PC-9 (cell line): Measurements from ENCODE around the gene AGAP1. TPM values are rescaled to one million over a fixed set of nuclear protein-coding genes. Genes with fewer than 3 reads are reported as not detected.

Experiments
- BruUV-seq: library from RNA; stranded (reverse); fragments of 400-500 nt; replicated peaks from 2 replicates; lab custom pipeline; 2021; lab: Mats Ljungman, UMichigan
- CTCF ChIA-PET: fragments of 300-600 bp; sonication (Branson Sonifier 250); formaldehyde crosslinking; loops from one replicate; lab custom pipeline; 2022; ENCODE audit warnings: antibody characterized with exemption; lab: Charles Lee
- POLR2A ChIA-PET: fragments of 300-600 bp; sonication (Branson Sonifier 250); formaldehyde crosslinking; loops from one replicate; lab custom pipeline; 2022; ENCODE audit warnings: antibody characterized with exemption; ENCODE audit not compliant: unreplicated experiment; lab: Charles Lee
- DNase-seq, 2 experiments: peaks; one replicate each; pipeline versions ENCODE4 v3.0.0 to v3.0.0-alpha.2; 2015 to 2022; ENCODE audit warnings: mixed read lengths in 1 of 2
- H2AFZ ChIP-seq: fragments of 200-600 bp; sonication (generic); 2 replicates; pipeline ENCODE4 v1.8.1; 2017; ENCODE audit warnings: antibody characterized with exemption
- H3F3A ChIP-seq: fragments of 200-600 bp; sonication (generic); 2 replicates; pipeline ENCODE4 v1.8.1; 2017; ENCODE audit warnings: antibody characterized with exemption, mild to moderate bottlenecking, low read depth; ENCODE audit not compliant: insufficient read depth
- H3K27ac ChIP-seq: fragments of 200-600 bp; sonication (generic); 2 replicates; pipeline ENCODE4 v1.6.1; 2016; ENCODE audit warnings: mixed run types
- H3K27me3 ChIP-seq: fragments of 200-600 bp; sonication (generic); 2 replicates; pipeline ENCODE4 v1.6.1; 2016; ENCODE audit warnings: low read depth, mixed run types; ENCODE audit not compliant: insufficient read depth
- H3K36me3 ChIP-seq: fragments of 200-600 bp; sonication (generic); 2 replicates; pipeline ENCODE4 v1.6.1; 2016; ENCODE audit warnings: low read depth, mixed run types
- H3K4me1 ChIP-seq: fragments of 200-600 bp; sonication (generic); replicated peaks from 2 replicates; pipeline ENCODE4 v1.6.1; 2016; ENCODE audit warnings: mixed run types; ENCODE audit not compliant: insufficient read depth
- H3K4me2 ChIP-seq: fragments of 200-600 bp; sonication (generic); 2 replicates; pipeline ENCODE4 v1.6.1; 2017; ENCODE audit warnings: mixed run types
- H3K4me3 ChIP-seq: fragments of 200-600 bp; sonication (generic); 2 replicates; pipeline ENCODE4 v1.6.1; 2016; ENCODE audit warnings: mixed run types
- H3K79me2 ChIP-seq: fragments of 200-600 bp; sonication (generic); 2 replicates; pipeline ENCODE4 v1.6.1; 2017; ENCODE audit warnings: low read depth, mixed run types
- H3K9me2 ChIP-seq: fragments of 200-600 bp; sonication (generic); 2 replicates; pipeline ENCODE4 v1.8.1; 2017; ENCODE audit warnings: mild to moderate bottlenecking; ENCODE audit not compliant: insufficient read depth
- H3K9me3 ChIP-seq: fragments of 200-600 bp; sonication (generic); 2 replicates; pipeline ENCODE4 v1.8.1; 2016; ENCODE audit warnings: low read depth; ENCODE audit not compliant: insufficient read depth
- H4K20me1 ChIP-seq: fragments of 200-600 bp; sonication (generic); 2 replicates; pipeline ENCODE4 v1.8.1; 2017; ENCODE audit not compliant: insufficient read depth
- CTCF ChIP-seq: fragments of 200-600 bp; sonication (generic); conservative IDR thresholded peaks from 2 replicates; pipeline ENCODE4 v1.6.1; 2017; ENCODE audit warnings: mixed run types, antibody characterized with exemption, mild to moderate bottlenecking, moderate library complexity
- EZH2 ChIP-seq: fragments of 200-600 bp; sonication (generic); IDR thresholded peaks from 2 replicates; pipeline ENCODE4 v1.8.0; 2017; ENCODE audit warnings: antibody characterized with exemption, low read depth
- intact Hi-C: fragments of 100-400 bp; cut with micrococcal nuclease; formaldehyde crosslinking; loops from one replicate; pipeline ENCODE4 v1.10.0; 2022; ENCODE audit not compliant: unreplicated experiment
- total RNA-seq: library from RNA; stranded (reverse); gene quantifications from 2 replicates; pipeline ENCODE4 v1.2.3, GENCODE V29; 2021

AGAP1 gene
- total RNA-seq, 1 experiment from 2014 or later, result 91.4 TPM

- Histone ChIP-seq H3K27me3 (no peaks in the 10 kb centered on the region), H3K9me2 (no peaks in the 10 kb centered on the region), H3F3A (no peaks in the 10 kb centered on the region), H3K4me1 (no peaks in the 10 kb centered on the region), H4K20me1 (peaks cover 9% of the 10 kb centered on the region; the same call in 1 of the 2 replicates), H3K79me2 (no peaks in the 10 kb centered on the region), H3K9me3 (no peaks in the 10 kb centered on the region), H3K4me3 (no peak overlapping the region), H3K27ac (no peak overlapping the region), H3K4me2 (no peak overlapping the region), H3K36me3 (no peaks in the 10 kb centered on the region), H2AFZ (no peak overlapping the region)
- intact Hi-C loops, result no loop called here
- CTCF ChIA-PET, result no interaction called here
- no peak for DNase-seq
- no peak for TF ChIP-seq CTCF
- TF ChIP-seq EZH2, result no peak
- no TSS peak for BruUV-seq
- POLR2A ChIA-PET, result no interaction called here
Observed at GRCh38 chr2:236022128-236022527, 528.3 kb downstream of the AGAP1 start.

- Histone ChIP-seq H3K4me2 (no peak overlapping the region), H3K27me3 (no peaks in the 10 kb centered on the region), H4K20me1 (peaks cover 5% of the 10 kb centered on the region; the same call in 1 of the 2 replicates), H3K9me3 (no peaks in the 10 kb centered on the region), H3F3A (no peaks in the 10 kb centered on the region), H3K79me2 (no peaks in the 10 kb centered on the region), H3K27ac (no peak overlapping the region), H2AFZ (no peak overlapping the region), H3K4me3 (no peak overlapping the region), H3K4me1 (no peaks in the 10 kb centered on the region), H3K36me3 (no peaks in the 10 kb centered on the region), H3K9me2 (no peaks in the 10 kb centered on the region)
- ChIA-PET CTCF (no interaction called here), POLR2A (no interaction called here)
- BruUV-seq, result no TSS peak
- DNase-seq, result no peak
- TF ChIP-seq CTCF, result no peak
- no peak for TF ChIP-seq EZH2
- intact Hi-C loops, result no loop called here
Observed at GRCh38 chr2:236025892-236026291, 532.0 kb downstream of the AGAP1 start.

DNA sequence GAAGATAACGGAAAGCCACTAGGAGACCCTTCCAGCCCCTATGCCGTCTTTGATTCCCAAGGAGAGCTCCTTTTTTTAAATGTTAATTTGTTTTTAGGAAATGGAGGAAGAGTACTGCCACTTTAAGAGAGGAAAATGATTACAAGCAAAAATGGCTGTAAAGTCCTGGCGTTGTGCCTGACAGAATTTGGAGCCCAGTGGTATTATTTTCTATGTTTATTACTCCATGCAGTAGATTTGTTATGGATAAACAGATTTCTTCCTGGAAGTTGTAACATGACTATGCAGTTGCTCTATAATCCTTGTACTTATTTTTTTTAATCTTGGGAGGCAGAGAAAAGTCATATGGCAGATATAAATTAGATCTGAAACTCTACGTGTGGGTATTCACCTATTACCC lies 533.0 kb downstream of the AGAP1 start:
- no peak overlapping the region for H3K4me3 ChIP-seq
- no peaks in the 10 kb centered on the region for H3K4me1 ChIP-seq
- BruUV-seq, result no TSS peak
- no peaks in the 10 kb centered on the region for H3K9me3 ChIP-seq
- H4K20me1 ChIP-seq, result peaks cover 8% of the 10 kb centered on the region; the same call in 1 of the 2 replicates
- TF ChIP-seq CTCF (no peak), EZH2 (no peak)
- intact Hi-C loops, result no loop called here
- no peaks in the 10 kb centered on the region for H3K27me3 ChIP-seq
- DNase-seq, result no peak
- ChIA-PET CTCF (no interaction called here), POLR2A (no interaction called here)
- no peaks in the 10 kb centered on the region for H3K36me3 ChIP-seq
- no peaks in the 10 kb centered on the region for H3K79me2 ChIP-seq
- H3K4me2 ChIP-seq, result no peak overlapping the region
- H3K27ac ChIP-seq, result no peak overlapping the region
- no peaks in the 10 kb centered on the region for H3K9me2 ChIP-seq
- H3F3A ChIP-seq, result no peaks in the 10 kb centered on the region
- no peak overlapping the region for H2AFZ ChIP-seq
